Measurements from ENCODE around the gene SRL. TPM values are rescaled to one million over a fixed set of nuclear protein-coding genes. Genes with fewer than 3 reads are reported as not detected.
A peak's percentile ranks its signal among the peaks of the same experiment; 100 is the strongest.

The SRL gene
- total and polyA plus RNA-seq, 2 of the 4 experiments (the other 2 are of a cell fraction), result under 0.01 to 0.14 TPM

DNA sequence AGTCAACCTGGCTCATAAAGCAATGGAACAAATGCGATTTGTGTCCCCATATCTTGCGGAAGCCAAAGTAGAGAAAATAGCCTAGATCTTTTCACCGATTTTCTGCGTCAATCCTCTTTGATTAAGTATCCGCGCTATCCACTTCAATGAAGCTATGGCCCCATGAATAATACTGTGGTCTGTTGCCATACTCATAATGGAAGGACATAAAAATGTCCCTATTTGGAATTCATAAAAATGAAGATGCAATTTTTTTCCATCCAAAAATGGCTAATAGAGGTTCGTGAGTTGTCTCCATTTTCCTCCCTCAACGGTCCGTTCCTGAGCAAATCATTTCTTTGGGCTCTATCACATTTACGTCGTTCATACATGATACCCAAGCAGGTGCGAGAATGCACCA is 100.3 kb downstream of the SRL start:
- no TSS peak for BruUV-seq (replicated peaks)
- Histone ChIP-seq H3K4me1 (ENCODE audit: control insufficient read depth, insufficient read depth, low read length) (no peaks in the 10 kb centered on the region; the same call in none of the 2 replicates), H3K79me1 (ENCODE audit: low read depth in 1 of 2, low read length in 2 of 2) (no peaks in the 10 kb centered on the region), H3K23ac (ENCODE audit: low read depth, low read length) (no peak overlapping the region), H3K4ac (ENCODE audit: low read depth, low read length) (peak overlapping the region; percentile 54; the same call in 1 of the 2 replicates), H3K4me2 (ENCODE audit: low read depth, low read length) (no peak overlapping the region), H2BK15ac (ENCODE audit: low read depth, low read length) (no peak overlapping the region), H3K56ac (ENCODE audit: extremely low read depth, insufficient read depth, low read length) (no peak overlapping the region), H4K91ac (ENCODE audit: insufficient read depth, low read depth, low read length) (no peak overlapping the region), H3K27ac (ENCODE audit: insufficient read depth, low read length) (no peak overlapping the region; the same call in 1 of the 2 replicates), H2AK9ac (replicated peaks; ENCODE audit: low read depth, low read length, poor library complexity) (no peak overlapping the region), H3K9ac (ENCODE audit: low read depth, low read length) (no peak overlapping the region), H3K4me3 (ENCODE audit: insufficient read depth, low read depth, low read length) (no peak overlapping the region), H3K18ac (ENCODE audit: low read depth, low read length) (peak overlapping the region; percentile 100; the same call in 1 of the 2 replicates), H3K9me1 (ENCODE audit: insufficient read depth, low read length) (no peaks in the 10 kb centered on the region), H3K27me3 (ENCODE audit: control insufficient read depth, insufficient read depth, low read length) (no peaks in the 10 kb centered on the region), H4K20me1 (ENCODE audit: insufficient read depth, low read length) (no peaks in the 10 kb centered on the region), H4K8ac (ENCODE audit: low read depth in 2 of 2, low read length in 2 of 2) (peak overlapping the region in 1 of 2 experiments; percentile 35; a peak in 1 of 4 replicates), H2BK20ac (ENCODE audit: low read depth, low read length) (peak overlapping the region; percentile 99; the same call in 1 of the 2 replicates), H2BK120ac (ENCODE audit: low read depth, low read length) (peak overlapping the region; percentile 99), H3K9me3 (ENCODE audit: control insufficient read depth, insufficient read depth, low read length) (peaks cover 11% of the 10 kb centered on the region), H4K5ac (ENCODE audit: low read depth, low read length) (peak overlapping the region; percentile 91), H3K14ac (replicated peaks; ENCODE audit: low read depth, low read length) (no peak overlapping the region), H2AK5ac (ENCODE audit: low read depth, low read length) (peak overlapping the region; percentile 35; the same call in 1 of the 2 replicates), H2AFZ (replicated peaks; ENCODE audit: low read length, poor library complexity) (no peak overlapping the region), H2BK5ac (ENCODE audit: low read depth, low read length, poor library complexity, severe bottlenecking) (no peak overlapping the region), H3K36me3 (ENCODE audit: control insufficient read depth, insufficient read depth, low read length) (no peaks in the 10 kb centered on the region)
- 91% methylated on average over 6 of the region's 12 CpGs; no CpG with 5 or more reads in 1 of the 2 experiments for WGBS, 2 experiments (ENCODE audit: extremely low coverage in 2 of 2, insufficient read length in 1 of 2)
- CTCF ChIA-PET, result no interaction called here
- no peak for DNase-seq
- in situ Hi-C loops (cut with MboI; ENCODE audit: low sequenced_read_pairs), result no loop called here
- dilution Hi-C loops (cut with HindIII; ENCODE audit: low sequenced_read_pairs, unreplicated experiment), result no loop called here
- no peak for TF ChIP-seq RAD21 (IDR thresholded peaks at IDR 0.05; ENCODE audit: low read length)
- TF ChIP-seq ELK1 (IDR thresholded peaks at IDR 0.05; ENCODE audit: borderline replicate concordance, low read depth, low read length), result no peak
- TF ChIP-seq FOS (IDR thresholded peaks at IDR 0.05; ENCODE audit: low read depth, low read length), result no peak
- TF ChIP-seq MAFK (IDR thresholded peaks at IDR 0.05; ENCODE audit: low read depth, low read length), result no peak
- TF ChIP-seq USF2 (IDR thresholded peaks at IDR 0.05; ENCODE audit: low read depth, low read length), result no peak
- TF ChIP-seq MXI1 (IDR thresholded peaks at IDR 0.05; ENCODE audit: borderline replicate concordance, low read depth, low read length), result no peak
- TF ChIP-seq MAZ (IDR thresholded peaks at IDR 0.05; ENCODE audit: borderline replicate concordance, low read depth, low read length), result no peak
- no peak for TF ChIP-seq POLR2A (IDR thresholded peaks at IDR 0.05; ENCODE audit: low read depth, low read length)
- TF ChIP-seq, protein P1, sequence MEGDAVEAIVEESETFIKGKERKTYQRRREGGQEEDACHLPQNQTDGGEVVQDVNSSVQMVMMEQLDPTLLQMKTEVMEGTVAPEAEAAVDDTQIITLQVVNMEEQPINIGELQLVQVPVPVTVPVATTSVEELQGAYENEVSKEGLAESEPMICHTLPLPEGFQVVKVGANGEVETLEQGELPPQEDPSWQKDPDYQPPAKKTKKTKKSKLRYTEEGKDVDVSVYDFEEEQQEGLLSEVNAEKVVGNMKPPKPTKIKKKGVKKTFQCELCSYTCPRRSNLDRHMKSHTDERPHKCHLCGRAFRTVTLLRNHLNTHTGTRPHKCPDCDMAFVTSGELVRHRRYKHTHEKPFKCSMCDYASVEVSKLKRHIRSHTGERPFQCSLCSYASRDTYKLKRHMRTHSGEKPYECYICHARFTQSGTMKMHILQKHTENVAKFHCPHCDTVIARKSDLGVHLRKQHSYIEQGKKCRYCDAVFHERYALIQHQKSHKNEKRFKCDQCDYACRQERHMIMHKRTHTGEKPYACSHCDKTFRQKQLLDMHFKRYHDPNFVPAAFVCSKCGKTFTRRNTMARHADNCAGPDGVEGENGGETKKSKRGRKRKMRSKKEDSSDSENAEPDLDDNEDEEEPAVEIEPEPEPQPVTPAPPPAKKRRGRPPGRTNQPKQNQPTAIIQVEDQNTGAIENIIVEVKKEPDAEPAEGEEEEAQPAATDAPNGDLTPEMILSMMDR (conservative IDR thresholded peaks at IDR 0.05; ENCODE audit: low read depth, low read length), result no peak
- TF ChIP-seq CEBPB (IDR thresholded peaks at IDR 0.05; ENCODE audit: low read depth, low read length), result no peak
- POLR2A ChIA-PET (ENCODE audit: unreplicated experiment), result no interaction called here
- intact Hi-C loops (cut with micrococcal nuclease), result no loop called here
- no peak for ATAC-seq (ENCODE audit: low read depth)
